GM03348 (cell line): ENCODE data around the gene EPB41L4A.
"Not testable (repeated sequence)": the region's sequence is repeated elsewhere in the genome, so short reads cannot be mapped to it uniquely, and the experiment has no call there.

Experiments
- DNase-seq: peaks from one replicate; pipeline ENCODE4 v3.0.0; 2012; ENCODE audit warnings: low spot score

Gene EPB41L4A, protein sequence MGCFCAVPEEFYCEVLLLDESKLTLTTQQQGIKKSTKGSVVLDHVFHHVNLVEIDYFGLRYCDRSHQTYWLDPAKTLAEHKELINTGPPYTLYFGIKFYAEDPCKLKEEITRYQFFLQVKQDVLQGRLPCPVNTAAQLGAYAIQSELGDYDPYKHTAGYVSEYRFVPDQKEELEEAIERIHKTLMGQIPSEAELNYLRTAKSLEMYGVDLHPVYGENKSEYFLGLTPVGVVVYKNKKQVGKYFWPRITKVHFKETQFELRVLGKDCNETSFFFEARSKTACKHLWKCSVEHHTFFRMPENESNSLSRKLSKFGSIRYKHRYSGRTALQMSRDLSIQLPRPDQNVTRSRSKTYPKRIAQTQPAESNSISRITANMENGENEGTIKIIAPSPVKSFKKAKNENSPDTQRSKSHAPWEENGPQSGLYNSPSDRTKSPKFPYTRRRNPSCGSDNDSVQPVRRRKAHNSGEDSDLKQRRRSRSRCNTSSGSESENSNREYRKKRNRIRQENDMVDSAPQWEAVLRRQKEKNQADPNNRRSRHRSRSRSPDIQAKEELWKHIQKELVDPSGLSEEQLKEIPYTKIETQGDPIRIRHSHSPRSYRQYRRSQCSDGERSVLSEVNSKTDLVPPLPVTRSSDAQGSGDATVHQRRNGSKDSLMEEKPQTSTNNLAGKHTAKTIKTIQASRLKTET

DNA sequence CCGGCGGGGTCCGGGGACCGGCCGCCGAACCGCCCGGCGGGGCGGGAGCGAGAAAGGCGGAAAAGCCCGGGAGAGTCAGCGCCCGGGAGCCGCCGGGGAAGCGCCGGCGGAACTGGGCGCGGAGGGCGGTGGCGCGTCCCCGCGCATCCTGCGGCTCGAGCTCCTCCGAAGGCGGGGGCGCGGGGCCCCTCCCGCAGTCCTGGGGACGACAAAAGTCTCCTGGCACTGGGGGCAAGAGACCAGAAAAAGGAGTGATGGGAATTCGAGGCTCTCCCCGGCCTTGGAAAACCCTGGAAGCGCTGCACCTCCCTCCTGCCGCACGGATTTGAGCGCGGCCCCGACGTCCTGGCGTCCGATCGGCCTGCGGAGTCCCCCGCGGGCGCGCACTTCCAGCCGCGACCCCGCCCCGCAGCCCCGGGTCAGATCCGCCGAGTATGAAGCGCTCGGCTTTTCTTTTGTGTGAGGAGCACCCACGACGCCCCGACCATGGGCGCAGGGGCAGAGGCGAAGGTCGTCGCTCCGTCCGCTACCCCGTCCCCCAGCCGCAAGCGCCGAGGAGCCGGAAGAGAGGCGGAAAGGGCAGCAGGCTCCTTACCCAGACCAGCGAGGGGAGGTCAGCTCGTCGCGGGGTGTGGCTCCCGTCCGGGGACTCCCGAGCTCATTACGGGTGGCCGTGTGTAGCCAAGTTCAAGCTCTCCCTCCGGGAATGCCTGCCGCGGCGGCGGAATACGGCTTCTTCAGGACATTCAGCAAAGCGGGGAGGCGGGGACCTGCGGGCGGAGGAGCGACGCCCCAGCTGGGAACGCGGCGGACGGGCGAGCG lies at the start of gene EPB41L4A:
EPB41L4A (minus strand) TSS at position 114 of the 822 bp plus-strand sequence. CDS start 238 bp downstream, outside the sequence.
- DNase-seq: peak; percentile 42

DNA sequence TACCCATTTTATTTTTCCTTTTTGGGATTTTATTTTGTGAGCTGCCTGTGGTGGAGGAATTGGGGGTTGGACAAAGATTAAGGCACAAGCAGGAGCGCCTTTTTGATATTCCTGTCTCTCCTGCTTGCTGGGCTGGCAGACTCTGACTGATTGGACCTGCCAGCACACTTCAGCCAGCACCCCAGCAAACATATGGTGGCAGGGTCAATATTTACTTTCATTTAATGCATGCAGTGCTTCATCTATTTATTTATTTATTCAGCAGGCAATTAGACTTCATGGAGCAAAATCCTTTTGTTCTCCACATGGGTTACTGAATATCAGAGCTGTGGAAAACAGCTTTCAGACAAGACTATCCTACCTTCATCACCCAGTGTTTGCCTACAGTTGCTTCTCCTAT lies 48.4 kb upstream of the EPB41L4A start:
- no peak for DNase-seq

GRCh38 chr5:112466261-112466660 lies 47.2 kb upstream of the EPB41L4A start:
- not testable (repeated sequence) for DNase-seq

GRCh38 chr5:112447187-112447760 lies 28.2 kb upstream of the EPB41L4A start:
- DNase-seq: not testable (repeated sequence)

- no peak for DNase-seq
Measured at GRCh38 chr5:112445626-112446350, 26.7 kb upstream of the EPB41L4A start.

- DNase-seq: not testable (repeated sequence)
Measured at GRCh38 chr5:112443932-112444331, 24.9 kb upstream of the EPB41L4A start.

GRCh38 chr5:112440031-112440430 lies 21.0 kb upstream of the EPB41L4A start:
- DNase-seq: no peak

GRCh38 chr5:112436144-112436543 lies 17.1 kb upstream of the EPB41L4A start:
- DNase-seq: no peak

- no peak for DNase-seq
Measured at GRCh38 chr5:112434641-112435040, 15.6 kb upstream of the EPB41L4A start.

- not testable (repeated sequence) for DNase-seq
Measured at GRCh38 chr5:112426202-112426601, 7.1 kb upstream of the EPB41L4A start.

- peak; percentile 72 for DNase-seq
Measured at GRCh38 chr5:112419986-112420864, 1.1 kb upstream of the EPB41L4A start.

GRCh38 chr5:112418659-112419163 lies 366 bp downstream of the EPB41L4A start:
- no peak for DNase-seq

DNA sequence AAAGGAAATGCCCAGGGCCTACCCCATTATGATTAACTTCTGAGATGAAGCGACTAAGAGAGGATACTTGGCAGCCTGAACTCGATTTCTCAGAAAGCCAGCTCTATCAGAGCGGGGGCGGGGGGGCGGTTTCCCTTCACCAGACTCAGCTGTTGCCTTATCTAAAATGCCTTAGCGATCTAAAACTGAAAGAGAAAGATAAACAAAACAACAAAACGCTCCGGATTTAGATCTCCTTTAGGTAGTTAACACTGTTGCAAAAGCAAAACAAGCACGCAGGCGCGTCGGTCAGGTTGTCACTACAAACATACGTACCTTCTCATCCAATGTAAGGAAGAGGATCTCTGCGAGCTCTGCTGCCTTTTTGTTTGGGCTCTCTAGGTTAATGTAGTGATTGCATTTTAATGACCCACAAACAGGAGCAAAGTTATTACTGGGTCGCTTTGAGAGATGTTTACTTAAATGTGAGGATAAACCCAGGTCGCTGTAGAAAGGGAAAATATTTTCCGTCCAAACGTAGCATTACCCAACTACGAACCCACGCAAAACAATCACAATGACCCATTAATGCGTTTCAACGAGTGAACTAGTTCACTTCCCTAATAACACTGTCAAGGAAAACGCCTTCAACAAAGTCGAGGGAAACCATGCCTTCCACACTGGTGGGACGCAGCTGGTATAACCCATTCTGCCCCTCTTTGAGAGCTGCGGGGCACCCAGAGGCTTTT lies 982 bp downstream of the EPB41L4A start:
- no peak for DNase-seq

DNA sequence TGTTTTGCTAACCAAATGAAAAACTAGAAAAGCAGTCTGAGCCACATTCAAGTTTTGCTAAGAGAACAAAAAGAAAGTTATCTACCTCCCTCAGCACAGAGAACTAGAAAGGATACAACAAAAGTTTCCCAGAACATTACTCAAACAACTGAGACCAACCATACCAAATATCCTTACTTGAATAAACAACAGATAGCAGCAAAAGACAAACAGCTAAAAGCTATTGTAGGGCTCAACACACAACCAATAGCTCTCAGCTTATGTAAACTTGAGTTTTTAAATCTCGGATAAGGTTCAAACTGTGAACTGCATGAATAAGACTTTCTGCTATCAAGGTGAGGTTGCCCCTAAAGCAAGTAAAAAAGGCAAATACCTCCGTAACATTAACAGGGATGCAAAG lies 3.5 kb downstream of the EPB41L4A start:
- DNase-seq: no peak

- no peak for DNase-seq
Measured at GRCh38 chr5:112413611-112414010, 5.5 kb downstream of the EPB41L4A start.

GRCh38 chr5:112412346-112412745 lies 6.7 kb downstream of the EPB41L4A start:
- no peak for DNase-seq

- no peak for DNase-seq
Measured at GRCh38 chr5:112411903-112412302, 7.2 kb downstream of the EPB41L4A start.

DNA sequence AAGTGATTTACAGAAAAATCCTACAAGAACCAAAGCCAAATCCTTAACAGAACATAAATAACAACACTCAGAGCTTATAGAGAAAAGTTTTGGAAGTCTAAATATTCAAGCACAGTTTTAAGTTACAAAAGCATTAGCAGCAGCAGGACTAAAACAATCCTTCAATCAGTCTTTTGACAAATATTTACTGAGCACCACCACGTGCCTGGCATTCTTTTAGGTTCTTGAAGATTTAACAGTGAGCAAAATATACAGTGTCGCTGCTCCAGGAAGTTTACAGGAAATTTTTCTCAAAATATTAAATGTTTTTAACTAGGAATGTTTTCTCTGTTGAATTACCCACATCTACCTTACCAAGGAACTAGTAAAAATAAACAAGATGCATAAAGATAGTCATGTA lies 11.4 kb downstream of the EPB41L4A start:
- no peak for DNase-seq

DNA sequence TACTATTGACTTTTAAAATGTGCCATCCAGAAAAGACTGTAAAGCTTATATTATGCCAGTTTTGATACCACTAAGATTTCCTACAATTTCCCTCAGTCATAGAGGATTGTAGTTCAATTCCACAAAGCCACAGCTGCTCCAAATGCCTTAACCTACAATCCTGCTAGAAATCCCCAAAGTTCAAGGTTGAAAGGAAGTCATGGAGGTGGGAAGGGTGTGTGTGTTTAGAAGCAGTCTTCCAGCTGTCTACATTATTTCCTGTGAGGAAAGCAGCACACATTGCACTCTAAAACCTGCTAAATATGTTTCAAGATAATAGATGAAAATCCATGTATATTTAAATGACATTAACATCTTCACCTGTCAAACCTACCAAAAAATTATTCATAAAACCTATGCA lies 11.8 kb downstream of the EPB41L4A start:
- DNase-seq: no peak
